ENCODE results near the gene MRPS18A. TPM values are rescaled to one million over a fixed set of nuclear protein-coding genes. Genes with fewer than 3 reads are reported as not detected.
A peak's percentile ranks its signal among the peaks of the same experiment; 100 is the strongest.

Gene MRPS18A
- total and polyA plus RNA-seq, 9 of the 15 experiments (the other 6 are each of a cell fraction or from before 2014, with no cell fraction given), result 87.5 to 243 (median 125) TPM

DNA sequence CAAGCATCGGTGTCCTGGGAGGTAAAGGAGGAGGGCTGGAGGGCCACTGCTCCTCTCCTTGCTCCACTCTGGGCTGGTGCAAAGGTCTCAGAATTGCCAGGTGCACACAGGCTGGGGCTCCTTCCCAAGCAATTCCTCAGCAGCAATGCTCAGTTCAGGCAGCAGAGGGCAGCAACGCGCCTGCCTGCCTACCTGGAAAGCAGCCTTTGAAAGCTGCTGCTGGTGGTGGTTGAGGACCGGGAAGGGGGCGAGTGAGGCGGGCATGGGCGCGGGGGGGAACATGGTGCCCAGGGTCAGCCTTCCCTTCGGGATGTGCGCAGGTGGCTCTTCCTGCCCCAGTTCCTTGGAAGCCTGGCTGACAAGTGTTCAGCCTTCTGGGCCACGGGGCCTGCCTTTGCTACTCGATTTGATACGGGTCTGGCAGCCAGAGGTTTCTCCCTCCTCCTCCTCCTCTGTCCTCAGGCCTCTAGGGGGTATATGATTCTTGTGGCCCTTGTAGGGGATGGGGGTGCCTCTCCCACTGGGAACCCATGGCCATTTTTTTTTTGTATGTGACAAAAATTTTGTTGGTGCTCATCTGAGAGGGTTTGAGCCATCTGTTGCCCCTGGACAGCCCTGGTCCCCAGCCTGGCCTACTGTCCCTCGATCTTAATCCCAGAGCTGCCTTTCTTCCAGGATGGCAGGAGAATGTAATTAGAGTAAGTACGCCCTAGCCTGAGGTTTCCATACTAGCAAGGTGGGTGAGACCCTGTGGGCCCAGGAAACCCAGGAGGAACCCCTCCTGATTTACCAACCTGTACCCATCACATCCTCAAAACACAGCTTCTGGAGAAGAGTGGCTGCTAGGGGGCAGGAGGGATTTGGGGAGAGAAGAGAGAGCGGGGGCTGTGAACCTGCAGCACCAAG is 20.1 kb downstream of the MRPS18A start (continued):
- TF ChIP-seq, protein P1, sequence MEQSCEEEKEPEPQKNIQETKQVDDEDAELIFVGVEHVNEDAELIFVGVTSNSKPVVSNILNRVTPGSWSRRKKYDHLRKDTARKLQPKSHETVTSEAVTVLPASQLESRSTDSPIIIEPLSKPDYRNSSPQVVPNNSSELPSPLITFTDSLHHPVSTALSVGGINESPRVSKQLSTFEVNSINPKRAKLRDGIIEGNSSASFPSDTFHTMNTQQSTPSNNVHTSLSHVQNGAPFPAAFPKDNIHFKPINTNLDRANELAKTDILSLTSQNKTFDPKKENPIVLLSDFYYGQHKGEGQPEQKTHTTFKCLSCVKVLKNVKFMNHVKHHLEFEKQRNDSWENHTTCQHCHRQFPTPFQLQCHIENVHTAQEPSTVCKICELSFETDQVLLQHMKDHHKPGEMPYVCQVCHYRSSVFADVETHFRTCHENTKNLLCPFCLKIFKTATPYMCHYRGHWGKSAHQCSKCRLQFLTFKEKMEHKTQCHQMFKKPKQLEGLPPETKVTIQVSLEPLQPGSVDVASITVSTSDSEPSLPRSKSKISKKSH (CRISPR knock-in tag; IDR thresholded peaks at IDR 0.05), result no peak
- TF ChIP-seq KAT2B (IDR thresholded peaks at IDR 0.05; ENCODE audit: low read depth, low read length), result no peak
- 0 out of 2 replicates have a peak, but pooled peaks have one; percentile 27 for TF ChIP-seq ZFP1 (CRISPR knock-in tag; IDR thresholded peaks at IDR 0.05)
- no peak for TF ChIP-seq KLF13 (tag; IDR thresholded peaks at IDR 0.05; ENCODE audit: borderline replicate concordance, low read depth)
- TF ChIP-seq, protein P2, sequence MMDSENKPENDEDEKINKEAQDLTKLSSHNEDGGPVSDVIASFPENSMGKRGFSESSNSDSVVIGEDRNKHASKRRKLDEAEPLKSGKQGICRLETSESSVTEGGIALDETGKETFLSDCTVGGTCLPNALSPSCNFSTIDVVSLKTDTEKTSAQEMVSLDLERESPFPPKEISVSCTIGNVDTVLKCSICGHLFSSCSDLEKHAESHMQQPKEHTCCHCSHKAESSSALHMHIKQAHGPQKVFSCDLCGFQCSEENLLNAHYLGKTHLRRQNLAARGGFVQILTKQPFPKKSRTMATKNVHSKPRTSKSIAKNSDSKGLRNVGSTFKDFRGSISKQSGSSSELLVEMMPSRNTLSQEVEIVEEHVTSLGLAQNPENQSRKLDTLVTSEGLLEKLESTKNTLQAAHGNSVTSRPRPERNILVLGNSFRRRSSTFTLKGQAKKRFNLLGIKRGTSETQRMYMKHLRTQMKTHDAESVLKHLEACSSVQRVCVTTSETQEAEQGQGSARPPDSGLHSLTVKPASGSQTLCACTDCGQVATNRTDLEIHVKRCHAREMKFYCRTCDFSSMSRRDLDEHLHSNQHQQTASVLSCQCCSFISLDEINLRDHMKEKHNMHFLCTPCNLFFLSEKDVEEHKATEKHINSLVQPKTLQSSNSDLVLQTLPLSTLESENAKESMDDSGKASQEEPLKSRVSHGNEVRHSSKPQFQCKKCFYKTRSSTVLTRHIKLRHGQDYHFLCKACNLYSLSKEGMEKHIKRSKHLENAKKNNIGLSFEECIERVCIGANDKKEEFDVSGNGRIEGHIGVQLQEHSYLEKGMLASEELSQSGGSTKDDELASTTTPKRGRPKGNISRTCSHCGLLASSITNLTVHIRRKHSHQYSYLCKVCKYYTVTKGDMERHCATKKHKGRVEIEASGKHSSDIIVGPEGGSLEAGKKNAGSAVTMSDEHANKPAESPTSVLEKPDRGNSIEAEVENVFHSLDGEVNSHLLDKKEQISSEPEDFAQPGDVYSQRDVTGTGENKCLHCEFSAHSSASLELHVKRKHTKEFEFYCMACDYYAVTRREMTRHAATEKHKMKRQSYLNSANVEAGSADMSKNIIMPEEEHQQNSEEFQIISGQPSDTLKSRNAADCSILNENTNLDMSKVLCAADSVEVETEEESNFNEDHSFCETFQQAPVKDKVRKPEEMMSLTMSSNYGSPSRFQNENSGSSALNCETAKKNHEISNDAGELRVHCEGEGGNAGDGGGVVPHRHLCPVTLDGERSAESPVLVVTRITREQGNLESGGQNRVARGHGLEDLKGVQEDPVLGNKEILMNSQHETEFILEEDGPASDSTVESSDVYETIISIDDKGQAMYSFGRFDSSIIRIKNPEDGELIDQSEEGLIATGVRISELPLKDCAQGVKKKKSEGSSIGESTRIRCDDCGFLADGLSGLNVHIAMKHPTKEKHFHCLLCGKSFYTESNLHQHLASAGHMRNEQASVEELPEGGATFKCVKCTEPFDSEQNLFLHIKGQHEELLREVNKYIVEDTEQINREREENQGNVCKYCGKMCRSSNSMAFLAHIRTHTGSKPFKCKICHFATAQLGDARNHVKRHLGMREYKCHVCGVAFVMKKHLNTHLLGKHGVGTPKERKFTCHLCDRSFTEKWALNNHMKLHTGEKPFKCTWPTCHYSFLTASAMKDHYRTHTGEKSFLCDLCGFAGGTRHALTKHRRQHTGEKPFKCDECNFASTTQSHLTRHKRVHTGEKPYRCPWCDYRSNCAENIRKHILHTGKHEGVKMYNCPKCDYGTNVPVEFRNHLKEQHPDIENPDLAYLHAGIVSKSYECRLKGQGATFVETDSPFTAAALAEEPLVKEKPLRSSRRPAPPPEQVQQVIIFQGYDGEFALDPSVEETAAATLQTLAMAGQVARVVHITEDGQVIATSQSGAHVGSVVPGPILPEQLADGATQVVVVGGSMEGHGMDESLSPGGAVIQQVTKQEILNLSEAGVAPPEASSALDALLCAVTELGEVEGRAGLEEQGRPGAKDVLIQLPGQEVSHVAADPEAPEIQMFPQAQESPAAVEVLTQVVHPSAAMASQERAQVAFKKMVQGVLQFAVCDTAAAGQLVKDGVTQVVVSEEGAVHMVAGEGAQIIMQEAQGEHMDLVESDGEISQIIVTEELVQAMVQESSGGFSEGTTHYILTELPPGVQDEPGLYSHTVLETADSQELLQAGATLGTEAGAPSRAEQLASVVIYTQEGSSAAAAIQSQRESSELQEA (IDR thresholded peaks at IDR 0.05; ENCODE audit: low read depth), result no peak
- TF ChIP-seq ZNF785 (CRISPR knock-in tag; IDR thresholded peaks at IDR 0.05), result no peak
- TF ChIP-seq POLR2A (conservative IDR thresholded peaks at IDR 0.05), result 0 out of 2 replicates have a peak, but pooled peaks have one; percentile 1
- TF ChIP-seq, protein P3, sequence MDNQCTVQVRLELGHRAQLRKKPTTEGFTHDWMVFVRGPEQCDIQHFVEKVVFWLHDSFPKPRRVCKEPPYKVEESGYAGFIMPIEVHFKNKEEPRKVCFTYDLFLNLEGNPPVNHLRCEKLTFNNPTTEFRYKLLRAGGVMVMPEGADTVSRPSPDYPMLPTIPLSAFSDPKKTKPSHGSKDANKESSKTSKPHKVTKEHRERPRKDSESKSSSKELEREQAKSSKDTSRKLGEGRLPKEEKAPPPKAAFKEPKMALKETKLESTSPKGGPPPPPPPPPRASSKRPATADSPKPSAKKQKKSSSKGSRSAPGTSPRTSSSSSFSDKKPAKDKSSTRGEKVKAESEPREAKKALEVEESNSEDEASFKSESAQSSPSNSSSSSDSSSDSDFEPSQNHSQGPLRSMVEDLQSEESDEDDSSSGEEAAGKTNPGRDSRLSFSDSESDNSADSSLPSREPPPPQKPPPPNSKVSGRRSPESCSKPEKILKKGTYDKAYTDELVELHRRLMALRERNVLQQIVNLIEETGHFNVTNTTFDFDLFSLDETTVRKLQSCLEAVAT (IDR thresholded peaks at IDR 0.05), result 0 out of 4 replicates have a peak, but pooled peaks of 1 of the 2 experiments have one; percentile 26
- 0 out of 2 replicates have a peak, but pooled peaks have one; percentile 24 for TF ChIP-seq ZNF75A (CRISPR knock-in tag; IDR thresholded peaks at IDR 0.05)
- TF ChIP-seq, protein P4, sequence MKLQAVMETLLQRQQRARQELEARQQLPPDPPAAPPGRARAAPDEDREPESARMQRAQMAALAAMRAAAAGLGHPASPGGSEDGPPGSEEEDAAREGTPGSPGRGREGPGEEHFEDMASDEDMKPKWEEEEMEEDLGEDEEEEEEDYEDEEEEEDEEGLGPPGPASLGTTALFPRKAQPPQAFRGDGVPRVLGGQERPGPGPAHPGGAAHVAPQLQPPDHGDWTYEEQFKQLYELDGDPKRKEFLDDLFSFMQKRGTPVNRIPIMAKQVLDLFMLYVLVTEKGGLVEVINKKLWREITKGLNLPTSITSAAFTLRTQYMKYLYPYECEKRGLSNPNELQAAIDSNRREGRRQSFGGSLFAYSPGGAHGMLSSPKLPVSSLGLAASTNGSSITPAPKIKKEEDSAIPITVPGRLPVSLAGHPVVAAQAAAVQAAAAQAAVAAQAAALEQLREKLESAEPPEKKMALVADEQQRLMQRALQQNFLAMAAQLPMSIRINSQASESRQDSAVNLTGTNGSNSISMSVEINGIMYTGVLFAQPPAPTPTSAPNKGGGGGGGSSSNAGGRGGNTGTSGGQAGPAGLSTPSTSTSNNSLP (IDR thresholded peaks at IDR 0.05; ENCODE audit: borderline replicate concordance, low read depth, low read length), result no peak
- peak; percentile 65 for TF ChIP-seq BRD9 (IDR thresholded peaks at IDR 0.05; ENCODE audit: low read depth, partially characterized antibody)
- no peak for TF ChIP-seq COPS2 (conservative IDR thresholded peaks at IDR 0.05)
- no peak for TF ChIP-seq ZNF143 (CRISPR knock-in tag; IDR thresholded peaks at IDR 0.05)
